C4-2B (cell line): ENCODE results near the gene OR2F2.

Source experiments
- H3K27ac ChIP-seq: fragments of 450-650 bp; 2 replicates; pipeline ENCODE4 v1.5.1; 2017
- ZFX ChIP-seq: fragments of 450-650 bp; IDR thresholded peaks from 2 replicates; pipeline ENCODE4 v1.6.1; 2017
- TF ChIP-seq, protein P1 (sequence below): fragments of 450-650 bp; conservative IDR thresholded peaks from 2 replicates; pipeline ENCODE4 v1.5.1; 2017; ENCODE audit warnings: mild to moderate bottlenecking

The OR2F2 gene

GRCh38 chr7:143892527-143893300 is 42.3 kb upstream of the OR2F2 start:
- H3K27ac ChIP-seq: no peak overlapping the region
- TF ChIP-seq ZFX: no peak
- TF ChIP-seq, protein P1, sequence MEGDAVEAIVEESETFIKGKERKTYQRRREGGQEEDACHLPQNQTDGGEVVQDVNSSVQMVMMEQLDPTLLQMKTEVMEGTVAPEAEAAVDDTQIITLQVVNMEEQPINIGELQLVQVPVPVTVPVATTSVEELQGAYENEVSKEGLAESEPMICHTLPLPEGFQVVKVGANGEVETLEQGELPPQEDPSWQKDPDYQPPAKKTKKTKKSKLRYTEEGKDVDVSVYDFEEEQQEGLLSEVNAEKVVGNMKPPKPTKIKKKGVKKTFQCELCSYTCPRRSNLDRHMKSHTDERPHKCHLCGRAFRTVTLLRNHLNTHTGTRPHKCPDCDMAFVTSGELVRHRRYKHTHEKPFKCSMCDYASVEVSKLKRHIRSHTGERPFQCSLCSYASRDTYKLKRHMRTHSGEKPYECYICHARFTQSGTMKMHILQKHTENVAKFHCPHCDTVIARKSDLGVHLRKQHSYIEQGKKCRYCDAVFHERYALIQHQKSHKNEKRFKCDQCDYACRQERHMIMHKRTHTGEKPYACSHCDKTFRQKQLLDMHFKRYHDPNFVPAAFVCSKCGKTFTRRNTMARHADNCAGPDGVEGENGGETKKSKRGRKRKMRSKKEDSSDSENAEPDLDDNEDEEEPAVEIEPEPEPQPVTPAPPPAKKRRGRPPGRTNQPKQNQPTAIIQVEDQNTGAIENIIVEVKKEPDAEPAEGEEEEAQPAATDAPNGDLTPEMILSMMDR: peak; percentile 47

- no peak overlapping the region for H3K27ac ChIP-seq
- TF ChIP-seq, protein P1: no peak
- no peak for TF ChIP-seq ZFX
Measured at GRCh38 chr7:143896667-143897066, 38.4 kb upstream of the OR2F2 start.

- no peak for TF ChIP-seq ZFX
- TF ChIP-seq, protein P1: no peak
- H3K27ac ChIP-seq: no peak overlapping the region
Measured at GRCh38 chr7:143898810-143899209, 36.2 kb upstream of the OR2F2 start.

GRCh38 chr7:143900230-143900766 is 34.7 kb upstream of the OR2F2 start:
- TF ChIP-seq, protein P1: no peak
- TF ChIP-seq ZFX: no peak
- peak overlapping the region; percentile 30; the same call in 1 of the 2 replicates for H3K27ac ChIP-seq

GRCh38 chr7:143901332-143901667 is 33.7 kb upstream of the OR2F2 start:
- no peak for TF ChIP-seq ZFX
- TF ChIP-seq, protein P1: no peak
- peak overlapping the region; percentile 83 for H3K27ac ChIP-seq

GRCh38 chr7:143901668-143902331 is 33.2 kb upstream of the OR2F2 start, which contains the start of gene TCAF1:
TCAF1 (minus strand) TSS chr7:143902176; CDS start chr7:143876608, 25,568 bp downstream.
- peak within 1 kb of the TSS; percentile 83 for H3K27ac ChIP-seq

More at GRCh38 chr7:143901668-143902331, 33.2 kb upstream of the OR2F2 start, which contains the start of gene TCAF1:
- TF ChIP-seq, protein P1: peak; percentile 63
- peak; percentile 93 for TF ChIP-seq ZFX
